ENCODE results near the gene CEBPA.
A peak's percentile ranks its signal among the peaks of the same experiment; 100 is the strongest.

CEBPA gene

GRCh38 chr19:33302175-33302973 lies at the start of gene CEBPA:
Gene CEBPA (minus strand): TSS chr19:33302534. CDS start chr19:33302414, 120 bp downstream.
- TF ChIP-seq CTCF (IDR thresholded peaks at IDR 0.05): peak; percentile 10 to 62
- Histone ChIP-seq H3K4me3 (peak within 1 kb of the TSS; percentile 60 to 68), H3K36me3 (no peaks in the 10 kb centered on the region), H3K4me1 (peaks cover 0 to 53% (median 38%) of the 10 kb centered on the region in 4 donors), H3K27me3 (peaks cover 0 to 40% of the 10 kb centered on the region in 2 donors), H3K9me3 (no peaks in the 10 kb centered on the region), H3K27ac (peak within 1 kb of the TSS; percentile 54 to 68)
- intact Hi-C loops (cut with DNase I; ENCODE audit: low total_unique reads): loop anchor here (2.0 to 10.0 kb wide), 2 partner anchors 70 to 102 kb away; partner anchors contain the start of gene CEBPG
- peak; percentile 61 to 81 for DNase-seq

DNA sequence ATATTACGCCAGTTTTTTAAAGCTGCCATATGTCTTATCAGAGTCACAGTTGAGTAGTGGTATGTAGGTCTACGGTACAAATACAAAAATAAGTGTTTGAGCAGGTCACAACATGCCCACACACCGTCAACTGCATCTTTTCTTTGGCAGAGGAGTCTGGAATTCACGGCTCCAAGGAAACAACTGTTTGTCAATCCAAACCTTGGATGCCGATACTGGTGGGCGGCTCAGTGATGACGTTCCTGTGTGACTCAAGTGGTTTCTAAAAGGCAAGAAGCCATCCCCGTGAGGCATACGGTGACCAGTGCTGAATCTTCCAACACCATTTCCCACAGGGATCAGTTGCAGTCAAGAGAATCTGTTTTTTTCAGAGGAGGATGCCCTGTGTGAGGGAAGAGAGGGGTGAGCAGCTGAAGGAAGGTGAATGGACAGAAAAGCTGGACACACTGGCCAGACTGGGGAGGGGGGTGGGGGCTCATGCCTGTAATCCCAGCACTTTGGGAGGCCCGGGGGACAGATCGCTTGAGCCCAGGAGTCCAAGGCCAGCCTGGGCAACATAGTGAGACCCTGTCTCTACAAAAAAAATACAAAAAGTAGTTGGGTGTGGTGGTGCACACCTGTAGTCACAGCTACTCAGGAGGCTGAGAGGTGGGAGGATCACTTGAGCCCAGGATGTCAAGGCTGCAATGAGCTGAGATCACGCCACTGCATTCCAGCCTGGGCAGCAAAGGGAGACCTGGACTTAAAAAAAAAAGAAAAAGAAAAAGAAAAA lies 48.4 kb upstream of the CEBPA start:
- intact Hi-C loops (cut with DNase I; ENCODE audit: low total_unique reads): no loop called here
- peak; percentile 67 to 70 for DNase-seq
- H3K27ac ChIP-seq: no peak overlapping the region
- no peaks in the 10 kb centered on the region for H3K36me3 ChIP-seq
- peaks cover 0 to 23% of the 10 kb centered on the region in 2 donors for H3K27me3 ChIP-seq
- no peak overlapping the region for H3K4me3 ChIP-seq
- no peak for TF ChIP-seq CTCF (IDR thresholded peaks at IDR 0.05)
- peaks cover 0 to 4% (median 2%) of the 10 kb centered on the region in 4 donors for H3K4me1 ChIP-seq
- H3K9me3 ChIP-seq: no peaks in the 10 kb centered on the region

GRCh38 chr19:33349319-33350289 lies 47.3 kb upstream of the CEBPA start:
- no peak for DNase-seq
- peaks cover 0 to 5% (median 2%) of the 10 kb centered on the region in 4 donors for H3K4me1 ChIP-seq
- H3K27ac ChIP-seq: no peak overlapping the region
- H3K27me3 ChIP-seq: peaks cover 0 to 29% of the 10 kb centered on the region in 2 donors
- intact Hi-C loops (cut with DNase I; ENCODE audit: low total_unique reads): no loop called here
- no peaks in the 10 kb centered on the region for H3K36me3 ChIP-seq
- no peak overlapping the region for H3K4me3 ChIP-seq
- no peaks in the 10 kb centered on the region for H3K9me3 ChIP-seq
- no peak for TF ChIP-seq CTCF (IDR thresholded peaks at IDR 0.05)

- Histone ChIP-seq H3K4me3 (no peak overlapping the region), H3K27me3 (peaks cover 0 to 29% of the 10 kb centered on the region in 2 donors), H3K4me1 (peaks cover 0 to 15% (median 2%) of the 10 kb centered on the region in 4 donors), H3K27ac (no peak overlapping the region), H3K9me3 (no peaks in the 10 kb centered on the region), H3K36me3 (no peaks in the 10 kb centered on the region)
- no peak for TF ChIP-seq CTCF (IDR thresholded peaks at IDR 0.05)
- intact Hi-C loops (cut with DNase I; ENCODE audit: low total_unique reads): no loop called here
- DNase-seq: peak in 1 of 2 donors; percentile 25
Measured at GRCh38 chr19:33348301-33349010, 46.1 kb upstream of the CEBPA start.

Data from tibial artery (tissue), 4 donors.